Transverse colon (tissue), 4 donors: ENCODE measurements around the gene CPNE6. TPM values are rescaled to one million over a fixed set of nuclear protein-coding genes. Genes with fewer than 3 reads are reported as not detected.

Experiments
- DNase-seq: peaks from one replicate; pipeline ENCODE4 v3.0.0-alpha.2; 2019
- H3K27ac ChIP-seq, 4 donors: fragments of 200-600 bp; sonication (generic); 2 replicates each; pipeline ENCODE4 v1.5.1; 2016 to 2018; ENCODE audit warnings: inconsistent platforms in 4 of 4
- H3K27me3 ChIP-seq: fragments of 200-600 bp; sonication (generic); 2 replicates; pipeline ENCODE4 v1.5.1; 2017; ENCODE audit warnings: inconsistent platforms
- H3K36me3 ChIP-seq, 4 donors: fragments of 200-600 bp; sonication (generic); 2 replicates each; pipeline ENCODE4 v1.5.1; 2017 to 2019; ENCODE audit warnings: inconsistent platforms in 4 of 4
- H3K4me1 ChIP-seq, 4 donors: fragments of 200-600 bp; sonication (generic); 2 replicates each; pipeline ENCODE4 v1.5.1; 2017 to 2020; ENCODE audit warnings: inconsistent platforms in 4 of 4
- H3K4me3 ChIP-seq, 4 donors: fragments of 200-600 bp; sonication (generic); 1 replicate in 1 of 4; 2 replicates in 3 of 4; pipeline versions ENCODE4 v1.5.1 to v1.6.1; 2017 to 2019; ENCODE audit warnings: inconsistent platforms in 4 of 4
- H3K9me3 ChIP-seq, 2 donors: fragments of 200-600 bp; sonication (generic); 2 replicates each; pipeline ENCODE4 v1.5.1; 2017 to 2019; ENCODE audit warnings: inconsistent platforms in 2 of 2
- EP300 ChIP-seq: sonication (generic); formaldehyde crosslinking; IDR thresholded peaks from one replicate; pipeline ENCODE4 v1.6.1; 2017; ENCODE audit warnings: antibody characterized with exemption, low read depth
- POLR2A ChIP-seq: fragments of 450-650 bp; IDR thresholded peaks from one replicate; pipeline ENCODE4 v1.6.1; 2016; ENCODE audit warnings: antibody characterized with exemption, mild to moderate bottlenecking, moderate library complexity
- POLR2AphosphoS5 ChIP-seq, 3 donors: sonication (generic); formaldehyde crosslinking; IDR thresholded peaks; one replicate each; pipeline ENCODE4 v1.6.1; 2016; ENCODE audit warnings: antibody characterized with exemption in 3 of 3
- whole genome bisulfite sequencing, 2 donors: methylation state at CpG; one replicate each; pipeline ENCODE4 v1.1.5; 2018; ENCODE audit warnings: low coverage in 1 of 2; 5-methylcytosine and 5-hydroxymethylcytosine counted together
- in situ Hi-C, 4 donors: fragments of 200-750 bp; cut with MboI; loops; one replicate each; pipeline versions ENCODE4 v1.15.0 to v1.15.1; 2017; ENCODE audit warnings: low sequenced_read_pairs in 3 of 4, low pct_ligation_motif_present in 1 of 4, low pct_unique_long_range_greater_than_20kb in 1 of 4
- intact Hi-C: fragments of 100-400 bp; cut with DNase I; formaldehyde crosslinking; loops from one replicate; pipeline ENCODE4 v1.15.1; 2023; ENCODE audit warnings: low total_unique reads
- total RNA-seq, 4 donors: library from RNA; depleted of rRNA; stranded (reverse); fragments of >200 nt; gene quantifications; one replicate each; pipeline ENCODE4 v1.1.0, GENCODE V29; 2016
- TF ChIP-seq, protein P1 (sequence below), 5 experiments: fragments of 200-600 bp in 3 of 5; fragments of 450-650 bp in 2 of 5; sonication (generic) in 3 of 5; IDR thresholded peaks; 1 replicate in 2 of 5; 2 replicates in 3 of 5; pipeline ENCODE4 v1.5.1; 2016 to 2017; ENCODE audit warnings: antibody characterized with exemption in 5 of 5, inconsistent platforms in 3 of 5, mild to moderate bottlenecking in 2 of 5, moderate library complexity in 1 of 5

Gene CPNE6
- total RNA-seq, 4 donors from 2014 or later = 3.4 TPM; not detected in 3

DNA sequence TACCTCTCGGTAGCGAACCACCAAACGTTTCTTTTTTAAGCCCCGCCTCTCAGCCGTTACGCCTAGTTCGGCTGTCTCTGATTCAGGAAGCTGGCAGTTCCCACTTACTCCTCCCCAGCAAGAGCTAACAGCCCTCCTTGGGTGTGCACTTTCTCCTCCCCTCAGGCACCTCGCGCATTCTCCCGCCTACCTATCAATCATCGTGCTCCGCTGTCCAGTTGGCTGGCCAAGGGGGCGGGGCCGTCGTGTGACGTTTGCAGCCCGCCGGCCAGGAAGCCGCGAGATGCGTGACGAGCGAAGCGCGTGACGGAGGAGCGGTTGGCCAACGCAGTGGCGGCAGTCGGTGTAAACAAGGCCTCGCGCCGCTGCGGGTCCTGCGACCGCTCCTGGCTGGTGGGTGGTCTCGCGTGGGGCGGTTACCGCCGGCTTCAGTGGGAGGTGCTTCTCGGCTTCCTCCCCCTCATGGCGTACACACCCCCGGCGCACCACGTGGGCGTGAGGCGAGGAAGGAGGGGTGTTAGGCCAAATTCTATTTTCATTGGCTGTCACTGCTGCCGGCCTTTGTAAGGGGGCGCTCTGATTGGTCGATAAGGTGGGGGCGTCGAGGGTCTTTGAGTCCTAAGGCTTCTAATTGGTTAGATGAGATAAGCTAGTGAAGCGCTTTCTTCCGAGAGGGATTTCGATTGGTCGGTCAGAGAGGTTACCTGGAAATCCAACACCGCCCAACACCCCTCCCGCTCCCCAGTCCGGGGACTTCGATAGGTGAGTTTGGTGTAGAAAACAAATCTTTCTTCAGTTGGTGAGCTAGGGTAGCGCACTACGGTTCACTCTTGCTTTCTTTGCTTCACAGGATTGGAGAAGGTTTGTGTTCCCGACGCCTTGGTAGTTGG is 43.4 kb downstream of the CPNE6 start, which contains the start of the genes DCAF11 and NRL:
DCAF11 (plus strand) TSS at position 246 of the 890 bp plus-strand sequence. CDS start 818 bp downstream, outside the sequence.
NRL (minus strand) TSS at position 418 of the 890 bp plus-strand sequence. CDS start 32,101 bp downstream, outside the sequence.
- intact Hi-C loops = no loop called here
- peak; percentile 83 for TF ChIP-seq EP300
- TF ChIP-seq POLR2A = peak; percentile 63
- TF ChIP-seq, protein P1, sequence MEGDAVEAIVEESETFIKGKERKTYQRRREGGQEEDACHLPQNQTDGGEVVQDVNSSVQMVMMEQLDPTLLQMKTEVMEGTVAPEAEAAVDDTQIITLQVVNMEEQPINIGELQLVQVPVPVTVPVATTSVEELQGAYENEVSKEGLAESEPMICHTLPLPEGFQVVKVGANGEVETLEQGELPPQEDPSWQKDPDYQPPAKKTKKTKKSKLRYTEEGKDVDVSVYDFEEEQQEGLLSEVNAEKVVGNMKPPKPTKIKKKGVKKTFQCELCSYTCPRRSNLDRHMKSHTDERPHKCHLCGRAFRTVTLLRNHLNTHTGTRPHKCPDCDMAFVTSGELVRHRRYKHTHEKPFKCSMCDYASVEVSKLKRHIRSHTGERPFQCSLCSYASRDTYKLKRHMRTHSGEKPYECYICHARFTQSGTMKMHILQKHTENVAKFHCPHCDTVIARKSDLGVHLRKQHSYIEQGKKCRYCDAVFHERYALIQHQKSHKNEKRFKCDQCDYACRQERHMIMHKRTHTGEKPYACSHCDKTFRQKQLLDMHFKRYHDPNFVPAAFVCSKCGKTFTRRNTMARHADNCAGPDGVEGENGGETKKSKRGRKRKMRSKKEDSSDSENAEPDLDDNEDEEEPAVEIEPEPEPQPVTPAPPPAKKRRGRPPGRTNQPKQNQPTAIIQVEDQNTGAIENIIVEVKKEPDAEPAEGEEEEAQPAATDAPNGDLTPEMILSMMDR (IDR thresholded peaks at IDR 0.05) = no peak
- peak; percentile 54 to 80 (median 63) for TF ChIP-seq POLR2AphosphoS5 (IDR thresholded peaks at IDR 0.05)

DNA sequence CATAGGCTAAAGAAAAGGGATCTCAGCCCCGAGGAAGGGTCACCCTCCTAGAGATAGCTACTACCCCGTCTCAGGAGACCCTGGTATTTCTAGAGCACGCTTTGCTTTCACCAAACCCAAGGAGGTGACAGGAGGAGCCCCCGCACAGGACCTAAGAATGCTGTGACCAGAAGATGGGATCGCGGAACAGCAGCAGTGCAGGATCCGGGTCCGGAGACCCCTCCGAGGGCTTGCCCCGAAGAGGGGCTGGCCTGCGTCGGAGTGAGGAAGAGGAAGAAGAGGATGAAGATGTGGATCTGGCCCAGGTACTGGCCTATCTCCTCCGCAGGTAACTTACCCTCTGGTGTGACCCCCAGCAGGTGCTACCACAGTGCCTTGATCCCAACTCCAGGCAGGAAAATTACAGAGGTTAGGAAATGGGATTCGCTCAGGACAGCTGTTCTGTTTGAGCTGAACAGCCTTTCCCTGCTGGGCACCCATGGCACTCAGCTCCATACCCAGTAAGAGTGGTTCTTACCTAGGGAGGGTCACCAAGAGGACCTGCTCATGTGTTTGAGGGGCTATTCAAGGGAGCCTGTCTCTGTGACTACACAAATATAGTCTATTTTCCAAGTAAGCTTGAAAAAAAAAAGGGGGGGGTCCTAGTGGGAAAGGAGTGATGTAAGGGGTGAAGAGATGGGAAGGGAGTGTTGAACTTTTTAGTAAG is 44.2 kb downstream of the CPNE6 start:
- no peaks in the 10 kb centered on the region for H3K9me3 ChIP-seq
- intact Hi-C loops = no loop called here
- H3K27me3 ChIP-seq = no peaks in the 10 kb centered on the region
- no peak for DNase-seq
- H3K27ac ChIP-seq = peak overlapping the region; percentile 97 to 100 (median 99)
- H3K36me3 ChIP-seq = peaks cover 0 to 28% (median 13%) of the 10 kb centered on the region in 4 donors
- WGBS, 2 donors = 3% methylated on average over 14 of the region's 14 CpGs; no CpG with 5 or more reads in 1 of the 2 donors
- in situ Hi-C loops = no loop called here
- H3K4me1 ChIP-seq = peaks cover 11 to 22% (median 19%) of the 10 kb centered on the region in 4 donors
- peak overlapping the region; percentile 51 to 77 (median 68) for H3K4me3 ChIP-seq
- TF ChIP-seq POLR2AphosphoS5 (IDR thresholded peaks at IDR 0.05) (no peak), POLR2A (no peak), EP300 (no peak)
- TF ChIP-seq, protein P1 (IDR thresholded peaks at IDR 0.05) = no peak

More for the DNA sequence above, 43.4 kb downstream of the CPNE6 start, which contains the start of the genes DCAF11 and NRL:
- Histone ChIP-seq H3K27me3 (no peaks in the 10 kb centered on the region), H3K27ac (peak within 1 kb of the TSS; percentile 97 to 100 (median 99)), H3K4me3 (peak within 1 kb of the TSS; percentile 63 to 77 (median 69)), H3K4me1 (peaks cover 11 to 30% (median 19%) of the 10 kb centered on the region in 4 donors), H3K9me3 (no peaks in the 10 kb centered on the region), H3K36me3 (peaks cover 0 to 22% (median 11%) of the 10 kb centered on the region in 4 donors)
- in situ Hi-C loops = no loop called here
- 0% methylated on average over 3 to 57 of the region's 65 CpGs for WGBS, 2 donors
- DNase-seq = peak; percentile 99

DNA sequence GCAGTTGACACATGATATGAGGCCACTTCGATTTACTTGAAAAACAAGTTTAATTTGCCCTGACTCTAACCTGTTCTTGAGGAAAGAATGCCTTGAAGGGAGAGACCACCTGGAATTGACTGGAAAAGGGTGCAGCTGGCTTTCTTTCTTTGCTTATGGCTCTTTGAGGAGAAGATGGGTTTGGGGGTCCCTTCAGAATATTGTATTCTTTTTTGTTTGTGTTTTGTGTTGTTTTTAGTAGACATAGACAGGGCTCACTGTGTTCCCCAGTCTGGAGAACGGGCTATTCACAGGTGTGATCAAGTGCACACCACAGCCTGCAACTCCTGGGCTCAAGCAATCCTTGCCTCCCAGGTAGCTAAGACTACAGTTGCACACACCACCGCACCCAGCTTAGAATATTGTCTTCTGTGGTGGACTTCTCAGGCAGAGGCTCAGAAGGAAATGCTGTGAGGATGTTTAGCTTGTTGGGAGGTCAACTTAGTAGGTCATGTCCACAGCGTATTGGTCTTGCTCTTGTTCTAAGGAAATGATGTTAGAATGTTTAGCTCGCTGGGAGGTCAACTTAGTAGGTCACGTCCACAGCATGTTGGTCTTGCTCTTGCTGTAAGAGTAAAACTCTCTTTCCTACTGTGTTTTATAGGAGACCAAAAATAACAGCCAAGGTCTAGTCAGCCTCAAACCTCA is 44.9 kb downstream of the CPNE6 start:
- intact Hi-C loops = no loop called here
- DNase-seq = no peak

More for the DNA sequence above, 44.9 kb downstream of the CPNE6 start:
- in situ Hi-C loops = no loop called here
- Histone ChIP-seq H3K27ac (peak overlapping the region in 2 of 4 donors; percentile 97 to 99), H3K36me3 (peaks cover 0 to 35% (median 16%) of the 10 kb centered on the region in 4 donors), H3K27me3 (no peaks in the 10 kb centered on the region), H3K9me3 (no peaks in the 10 kb centered on the region), H3K4me1 (peaks cover 11 to 18% (median 17%) of the 10 kb centered on the region in 4 donors), H3K4me3 (peak overlapping the region in 3 of 4 donors; percentile 63 to 77 (median 74))
- TF ChIP-seq, protein P1 (IDR thresholded peaks at IDR 0.05) = no peak
- no peak for TF ChIP-seq POLR2A
- no peak for TF ChIP-seq POLR2AphosphoS5 (IDR thresholded peaks at IDR 0.05)
- TF ChIP-seq EP300 = no peak
- 77% methylated on average over 4 to 6 of the region's 6 CpGs for WGBS, 2 donors
